Thyroid gland (tissue), 4 donors: ENCODE results near the gene MYLK2. TPM values are rescaled to one million over a fixed set of nuclear protein-coding genes. Genes with fewer than 3 reads are reported as not detected.

Experiments
- DNase-seq, 2 donors: peaks; one replicate each; pipeline ENCODE4 v3.0.0-alpha.2; 2019
- H3K27ac ChIP-seq, 3 donors: fragments of 200-600 bp; sonication (generic); 1 replicate in 2 of 3; 2 replicates in 1 of 3; pipeline ENCODE4 v1.5.1; 2016 to 2019; ENCODE audit warnings: mild to moderate bottlenecking in 1 of 3, moderate library complexity in 1 of 3
- H3K27me3 ChIP-seq: fragments of 200-600 bp; sonication (generic); one replicate; pipeline ENCODE4 v1.5.1; 2019
- H3K36me3 ChIP-seq, 2 donors: fragments of 200-600 bp; sonication (generic); one replicate each; pipeline ENCODE4 v1.5.1; 2016 to 2019
- H3K4me1 ChIP-seq, 2 donors: fragments of 200-600 bp; sonication (generic); one replicate each; pipeline ENCODE4 v1.5.1; 2017 to 2019
- H3K4me3 ChIP-seq, 3 donors: fragments of 200-600 bp; sonication (generic); replicated peaks in 1 of 3; 1 replicate in 2 of 3; 2 replicates in 1 of 3; pipeline ENCODE4 v1.5.1; 2016; ENCODE audit warnings: mild to moderate bottlenecking in 1 of 3
- H3K9me3 ChIP-seq: fragments of 200-600 bp; sonication (generic); one replicate; pipeline ENCODE4 v1.5.1; 2017
- CTCF ChIP-seq, 6 experiments: fragments of 200-600 bp in 3 of 6; fragments of 450-650 bp in 3 of 6; sonication (generic) in 3 of 6; IDR thresholded peaks; one replicate each; pipeline ENCODE4 v1.5.1; 2016 to 2019; ENCODE audit warnings: antibody characterized with exemption in 6 of 6, mild to moderate bottlenecking in 2 of 6, inconsistent platforms in 1 of 6, moderate library complexity in 1 of 6
- POLR2A ChIP-seq, 2 donors: fragments of 450-650 bp; IDR thresholded peaks; one replicate each; pipeline ENCODE4 v1.6.1; 2017; ENCODE audit warnings: antibody characterized with exemption in 2 of 2, mild to moderate bottlenecking in 2 of 2, moderate library complexity in 1 of 2
- WGBS, 2 donors: methylation state at CpG; one replicate each; pipeline ENCODE4 v1.1.5; 2017; 5-methylcytosine and 5-hydroxymethylcytosine counted together
- intact Hi-C: fragments of 100-400 bp; cut with DNase I; formaldehyde crosslinking; loops from one replicate; pipeline ENCODE4 v1.15.1; 2023
- total RNA-seq, 4 donors: library from RNA; depleted of rRNA; stranded (reverse); fragments of >200 nt; gene quantifications; one replicate each; pipeline ENCODE4 v1.2.3, GENCODE V29; 2016

MYLK2 gene
- total RNA-seq, 4 donors from 2014 or later = 0.22 to 0.83 TPM; not detected in 2

DNA sequence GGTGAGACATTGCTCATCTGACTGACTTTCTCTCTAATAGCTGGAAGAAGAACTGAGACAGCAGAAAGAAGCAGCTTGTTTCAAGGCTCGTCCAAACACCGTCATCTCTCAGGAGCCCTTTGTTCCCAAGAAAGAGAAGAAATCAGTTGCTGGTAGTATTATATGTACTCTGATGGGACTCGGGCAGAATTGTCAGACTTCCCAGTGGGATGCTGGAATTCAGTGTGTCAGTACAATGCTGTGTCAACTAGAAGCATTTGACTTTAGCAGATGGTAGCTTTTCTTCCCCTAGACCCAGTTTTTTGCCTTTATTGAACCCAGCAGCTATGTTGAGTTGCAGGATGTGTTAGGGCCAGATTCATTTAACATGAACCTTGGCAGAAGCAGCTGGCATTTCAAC lies 21.8 kb upstream of the MYLK2 start:
- 87 to 92% methylated on average over 3 of the region's 3 CpGs for WGBS, 2 donors
- no peaks in the 10 kb centered on the region for H3K9me3 ChIP-seq
- no peak overlapping the region for H3K27ac ChIP-seq
- TF ChIP-seq CTCF (IDR thresholded peaks at IDR 0.05) (no peak), POLR2A (IDR thresholded peaks at IDR 0.05) (no peak)
- no peaks in the 10 kb centered on the region for H3K36me3 ChIP-seq
- intact Hi-C loops = no loop called here
- no peak for DNase-seq
- no peaks in the 10 kb centered on the region for H3K27me3 ChIP-seq
- no peak overlapping the region for H3K4me3 ChIP-seq
- H3K4me1 ChIP-seq = no peaks in the 10 kb centered on the region

GRCh38 chr20:31801508-31801907 lies 17.6 kb upstream of the MYLK2 start:
- no peak overlapping the region for H3K27ac ChIP-seq
- 91 to 94% methylated on average over 7 of the region's 7 CpGs for WGBS, 2 donors
- H3K4me1 ChIP-seq = no peaks in the 10 kb centered on the region
- no peaks in the 10 kb centered on the region for H3K9me3 ChIP-seq
- DNase-seq = no peak
- H3K4me3 ChIP-seq = no peak overlapping the region
- H3K27me3 ChIP-seq = no peaks in the 10 kb centered on the region
- intact Hi-C loops = no loop called here
- TF ChIP-seq POLR2A (IDR thresholded peaks at IDR 0.05) = no peak
- no peaks in the 10 kb centered on the region for H3K36me3 ChIP-seq

- H3K4me3 ChIP-seq = no peak overlapping the region
- H3K36me3 ChIP-seq = no peaks in the 10 kb centered on the region
- H3K27me3 ChIP-seq = no peaks in the 10 kb centered on the region
- H3K27ac ChIP-seq = no peak overlapping the region
- intact Hi-C loops = no loop called here
- no peak for DNase-seq
- no peak for TF ChIP-seq CTCF (IDR thresholded peaks at IDR 0.05)
- no peak for TF ChIP-seq POLR2A (IDR thresholded peaks at IDR 0.05)
- H3K4me1 ChIP-seq = no peaks in the 10 kb centered on the region
- H3K9me3 ChIP-seq = no peaks in the 10 kb centered on the region
- WGBS, 2 donors = 91 to 93% methylated on average over 7 of the region's 7 CpGs
Measured at GRCh38 chr20:31803552-31804291, 15.4 kb upstream of the MYLK2 start.

- 81 to 83% methylated on average over 8 of the region's 8 CpGs for WGBS, 2 donors
- no peak for DNase-seq
- H3K4me3 ChIP-seq = no peak overlapping the region
- no peaks in the 10 kb centered on the region for H3K9me3 ChIP-seq
- H3K27ac ChIP-seq = no peak overlapping the region
- no peaks in the 10 kb centered on the region for H3K36me3 ChIP-seq
- peaks cover 25 to 27% of the 10 kb centered on the region in 2 donors for H3K4me1 ChIP-seq
- intact Hi-C loops = no loop called here
- no peak for TF ChIP-seq POLR2A (IDR thresholded peaks at IDR 0.05)
- TF ChIP-seq CTCF (IDR thresholded peaks at IDR 0.05) = no peak
- H3K27me3 ChIP-seq = no peaks in the 10 kb centered on the region
Measured at GRCh38 chr20:31806564-31807355, 12.4 kb upstream of the MYLK2 start.

GRCh38 chr20:31808481-31808880 lies 10.7 kb upstream of the MYLK2 start:
- Histone ChIP-seq H3K27ac (no peak overlapping the region), H3K4me3 (no peak overlapping the region), H3K4me1 (peaks cover 38 to 44% of the 10 kb centered on the region in 2 donors), H3K36me3 (no peaks in the 10 kb centered on the region), H3K27me3 (no peaks in the 10 kb centered on the region), H3K9me3 (no peaks in the 10 kb centered on the region)
- intact Hi-C loops = no loop called here
- no peak for TF ChIP-seq CTCF (IDR thresholded peaks at IDR 0.05)
- no peak for TF ChIP-seq POLR2A (IDR thresholded peaks at IDR 0.05)
- no peak for DNase-seq
- 43 to 49% methylated on average over 3 of the region's 3 CpGs for WGBS, 2 donors
